RWPE1 (cell line): ENCODE data around the gene CIAPIN1.

ENCODE experiments used
- CTCF ChIA-PET: fragments of 350-600 bp; sonication (Branson Sonifier 250); formaldehyde crosslinking; extraction: SDS; loops from one replicate; lab custom pipeline; 2021; lab: Yijun Ruan, JAX
- POLR2A ChIA-PET: fragments of 400-600 bp; formaldehyde crosslinking; extraction: SDS; loops from one replicate; lab custom pipeline; 2020; ENCODE audit warnings: antibody characterized with exemption; ENCODE audit not compliant: low non-redundant PET; lab: Yijun Ruan, JAX
- DNase-seq: peaks from one replicate; pipeline ENCODE4 v3.0.0; 2012; ENCODE audit warnings: low spot score
- H3K27ac ChIP-seq: fragments of 450-650 bp; 2 replicates; pipeline ENCODE4 v1.5.1; 2017
- TF ChIP-seq, protein P1 (sequence below): fragments of 450-650 bp; conservative IDR thresholded peaks from 2 replicates; pipeline ENCODE4 v1.5.1; 2017; ENCODE audit warnings: low read depth, mild to moderate bottlenecking

Gene CIAPIN1

GRCh38 chr16:57411362-57411976 is 35.7 kb downstream of the CIAPIN1 start:
- DNase-seq: no peak
- CTCF ChIA-PET: interaction anchor here (0.6 kb wide), 2 partner anchors 15 to 111 kb away, joined by 3 read pairs; no protein-coding TSS in a partner anchor
- POLR2A ChIA-PET: no interaction called here
- TF ChIP-seq, protein P1, sequence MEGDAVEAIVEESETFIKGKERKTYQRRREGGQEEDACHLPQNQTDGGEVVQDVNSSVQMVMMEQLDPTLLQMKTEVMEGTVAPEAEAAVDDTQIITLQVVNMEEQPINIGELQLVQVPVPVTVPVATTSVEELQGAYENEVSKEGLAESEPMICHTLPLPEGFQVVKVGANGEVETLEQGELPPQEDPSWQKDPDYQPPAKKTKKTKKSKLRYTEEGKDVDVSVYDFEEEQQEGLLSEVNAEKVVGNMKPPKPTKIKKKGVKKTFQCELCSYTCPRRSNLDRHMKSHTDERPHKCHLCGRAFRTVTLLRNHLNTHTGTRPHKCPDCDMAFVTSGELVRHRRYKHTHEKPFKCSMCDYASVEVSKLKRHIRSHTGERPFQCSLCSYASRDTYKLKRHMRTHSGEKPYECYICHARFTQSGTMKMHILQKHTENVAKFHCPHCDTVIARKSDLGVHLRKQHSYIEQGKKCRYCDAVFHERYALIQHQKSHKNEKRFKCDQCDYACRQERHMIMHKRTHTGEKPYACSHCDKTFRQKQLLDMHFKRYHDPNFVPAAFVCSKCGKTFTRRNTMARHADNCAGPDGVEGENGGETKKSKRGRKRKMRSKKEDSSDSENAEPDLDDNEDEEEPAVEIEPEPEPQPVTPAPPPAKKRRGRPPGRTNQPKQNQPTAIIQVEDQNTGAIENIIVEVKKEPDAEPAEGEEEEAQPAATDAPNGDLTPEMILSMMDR: no peak
- H3K27ac ChIP-seq: no peak overlapping the region

DNA sequence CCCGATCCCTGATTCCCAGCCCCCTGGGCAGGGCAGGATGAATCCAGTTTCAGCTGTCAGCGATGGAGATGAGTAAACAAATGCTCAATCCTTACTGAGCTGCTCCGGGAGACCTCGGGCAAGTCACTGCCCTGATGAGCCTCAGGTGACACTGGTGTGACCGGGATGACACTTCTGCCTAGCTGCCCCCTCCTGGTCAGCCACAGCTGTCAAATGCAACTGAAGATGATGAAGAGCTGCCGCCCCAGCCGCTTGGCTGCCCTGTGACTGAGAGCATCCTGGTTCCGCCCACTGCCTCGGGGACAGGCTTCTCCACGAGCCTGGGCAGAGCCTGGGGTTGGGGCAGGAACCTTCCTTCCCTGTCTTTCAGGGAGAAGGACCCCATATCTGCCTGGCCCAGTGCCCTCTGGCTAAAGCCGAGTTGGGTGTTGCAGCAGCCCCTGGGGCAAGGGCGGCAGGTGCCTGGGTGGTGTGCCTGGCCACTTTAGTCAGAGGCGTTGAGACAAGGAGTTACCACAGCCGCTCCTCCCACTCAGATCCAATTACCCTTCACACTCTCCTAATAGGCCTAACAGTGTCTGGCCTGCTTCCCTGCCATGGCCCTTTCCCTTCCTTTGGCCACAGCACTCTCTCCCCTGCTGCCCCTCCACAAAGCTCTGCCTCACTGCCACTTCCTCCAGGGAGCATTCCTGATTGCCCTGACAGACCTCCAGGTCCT is 37.2 kb downstream of the CIAPIN1 start:
- TF ChIP-seq, protein P1: no peak
- CTCF ChIA-PET: interaction anchor here (0.6 to 1.2 kb wide), 3 partner anchors 13 to 109 kb away, joined by 3 to 6 read pairs (median 4); no protein-coding TSS in a partner anchor
- peak overlapping the region; percentile 33 for H3K27ac ChIP-seq
- POLR2A ChIA-PET: no interaction called here
- no peak for DNase-seq

DNA sequence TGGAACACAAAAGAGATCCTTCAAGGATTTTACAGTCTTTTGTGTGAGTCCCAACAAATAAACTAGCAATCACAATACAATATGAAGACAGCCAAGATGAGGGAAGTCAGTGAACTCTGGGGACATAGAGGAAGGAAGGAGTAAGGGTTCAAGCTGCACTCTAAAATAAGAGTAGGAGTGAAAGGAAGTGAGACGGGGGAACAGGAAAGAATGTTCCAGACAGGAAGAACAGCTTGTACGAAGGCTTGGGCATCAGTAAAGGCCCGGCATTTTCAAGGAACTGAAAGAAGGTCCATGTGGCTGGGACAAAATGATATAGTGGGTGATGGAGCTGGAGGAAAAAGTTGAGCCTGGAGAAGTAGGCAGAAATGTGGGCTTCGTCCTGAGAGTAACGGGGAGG is 38.1 kb downstream of the CIAPIN1 start:
- H3K27ac ChIP-seq: no peak overlapping the region
- POLR2A ChIA-PET: no interaction called here
- no peak for DNase-seq
- TF ChIP-seq, protein P1: no peak
- CTCF ChIA-PET: interaction anchor here (0.6 to 1.2 kb wide), 2 partner anchors 14 to 108 kb away, joined by 3 to 6 read pairs; no protein-coding TSS in a partner anchor

DNA sequence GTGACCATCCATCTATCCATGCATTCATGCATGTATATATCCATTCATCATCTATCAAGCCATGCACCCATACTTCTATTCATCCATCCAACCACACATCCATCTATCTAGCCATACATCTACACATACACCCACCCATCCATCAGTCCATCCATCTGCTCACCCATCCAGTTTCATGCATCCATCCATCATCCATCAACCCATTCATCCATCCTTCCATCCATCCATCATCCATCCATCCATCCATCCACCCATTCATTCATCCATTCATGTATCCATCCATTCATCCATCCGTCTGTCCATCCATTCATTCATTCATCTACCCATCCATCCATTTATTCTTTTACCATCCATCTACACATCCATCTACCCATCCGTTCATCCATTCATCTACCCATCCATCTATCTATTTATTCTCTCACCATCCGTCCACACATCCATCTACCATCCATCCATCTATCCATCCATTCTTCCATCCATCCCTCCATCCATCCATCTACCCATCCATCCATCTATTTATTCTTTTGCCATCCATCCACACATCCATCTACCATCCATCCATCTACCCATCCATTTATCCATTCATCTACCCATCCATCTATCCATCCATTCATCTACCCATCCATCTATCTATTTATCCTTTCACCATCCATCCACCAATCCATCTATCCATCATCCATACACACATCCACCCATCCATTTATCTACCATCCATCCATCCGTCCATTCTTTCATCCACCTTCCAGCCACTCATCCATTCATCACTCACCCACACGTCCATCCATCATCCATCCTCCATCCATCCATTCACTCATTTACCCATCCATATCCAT is 39.4 kb downstream of the CIAPIN1 start:
- no peak overlapping the region for H3K27ac ChIP-seq
- TF ChIP-seq, protein P1: no peak
- ChIA-PET POLR2A (no interaction called here), CTCF (interaction anchor here (1.1 kb wide), 1 partner anchor 9 kb away, joined by 3 read pairs; no protein-coding TSS in a partner anchor)
- no peak for DNase-seq

GRCh38 chr16:57406881-57407280 is 40.3 kb downstream of the CIAPIN1 start:
- ChIA-PET POLR2A (no interaction called here), CTCF (interaction anchor here (1.1 kb wide), 1 partner anchor 10 kb away, joined by 3 read pairs; no protein-coding TSS in a partner anchor)
- DNase-seq: no peak
- no peak overlapping the region for H3K27ac ChIP-seq
- TF ChIP-seq, protein P1: no peak

DNA sequence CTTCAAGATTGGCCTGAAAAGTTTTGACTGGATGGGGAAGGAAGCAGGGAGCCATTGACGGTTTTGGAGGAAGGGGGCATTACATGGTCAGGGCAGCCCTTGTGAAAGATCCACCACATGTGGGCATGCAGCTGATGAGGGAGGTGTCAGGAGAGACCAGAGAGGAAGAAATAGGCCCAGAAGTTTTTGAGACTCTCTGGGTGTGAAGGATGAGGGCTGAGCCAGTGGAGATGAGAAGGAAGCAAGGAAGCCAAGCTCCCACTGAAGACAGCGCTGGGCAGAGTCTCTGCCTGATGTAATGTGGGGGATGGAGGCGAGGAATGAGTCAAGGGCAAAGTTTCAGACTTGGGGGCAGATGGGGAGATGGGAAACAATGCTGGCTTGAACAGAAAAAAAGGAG is 42.1 kb downstream of the CIAPIN1 start:
- ChIA-PET CTCF (interaction anchor here (0.7 to 2.2 kb wide), 2 partner anchors 12 to 33 kb away, joined by 3 to 10 read pairs; no protein-coding TSS in a partner anchor), POLR2A (no interaction called here)
- no peak overlapping the region for H3K27ac ChIP-seq
- no peak for DNase-seq
- TF ChIP-seq, protein P1: no peak
